H1 (cell line): ENCODE measurements around the gene ARMC9. TPM values are rescaled to one million over a fixed set of nuclear protein-coding genes. Genes with fewer than 3 reads are reported as not detected.

ENCODE experiments used
- polyA plus RNA-seq, 7 experiments: library from polyadenylated mRNA; depleted of rRNA in 3 of 7; stranded (reverse) in 5 of 7; unstranded in 2 of 7; fragments of >200 nt in 5 of 7; fragments of 200-250 nt in 2 of 7; gene quantifications; 1 replicate in 5 of 7; 2 replicates in 1 of 7; 4 replicates in 1 of 7; pipeline versions ENCODE4 v1.2.1 to v1.2.3, GENCODE V29; 2011 to 2013; ENCODE audit warnings: missing spikeins in 2 of 7, mixed read lengths in 2 of 7
- total RNA-seq: library from RNA; stranded (reverse); fragmentation: NEBNext Ultra II Directional; extraction: Animal tissue kit (Norgen Biotek cat#: 25700); gene quantifications from 2 replicates; pipeline ENCODE4 v1.2.1, GENCODE V29; 2021
- TF ChIP-seq, protein P1 (sequence below): fragments of 300-600 bp; sonication (generic); IDR thresholded peaks from 2 replicates; pipeline ENCODE4 v1.7.1; 2012; ENCODE audit warnings: low read length, moderate library complexity, mild to moderate bottlenecking, inconsistent platforms; ENCODE audit not compliant: insufficient replicate concordance
- TF ChIP-seq, protein P2 (sequence below): IDR thresholded peaks from 2 replicates; pipeline ENCODE4 v1.6.1; 2011; ENCODE audit warnings: low read depth, mild to moderate bottlenecking, low read length; ENCODE audit not compliant: insufficient read depth

The ARMC9 gene
- total and polyA plus RNA-seq, 2 of the 8 experiments (the other 6 are each of a cell fraction or from before 2014, with no cell fraction given) = 23.2 to 36.1 TPM

DNA sequence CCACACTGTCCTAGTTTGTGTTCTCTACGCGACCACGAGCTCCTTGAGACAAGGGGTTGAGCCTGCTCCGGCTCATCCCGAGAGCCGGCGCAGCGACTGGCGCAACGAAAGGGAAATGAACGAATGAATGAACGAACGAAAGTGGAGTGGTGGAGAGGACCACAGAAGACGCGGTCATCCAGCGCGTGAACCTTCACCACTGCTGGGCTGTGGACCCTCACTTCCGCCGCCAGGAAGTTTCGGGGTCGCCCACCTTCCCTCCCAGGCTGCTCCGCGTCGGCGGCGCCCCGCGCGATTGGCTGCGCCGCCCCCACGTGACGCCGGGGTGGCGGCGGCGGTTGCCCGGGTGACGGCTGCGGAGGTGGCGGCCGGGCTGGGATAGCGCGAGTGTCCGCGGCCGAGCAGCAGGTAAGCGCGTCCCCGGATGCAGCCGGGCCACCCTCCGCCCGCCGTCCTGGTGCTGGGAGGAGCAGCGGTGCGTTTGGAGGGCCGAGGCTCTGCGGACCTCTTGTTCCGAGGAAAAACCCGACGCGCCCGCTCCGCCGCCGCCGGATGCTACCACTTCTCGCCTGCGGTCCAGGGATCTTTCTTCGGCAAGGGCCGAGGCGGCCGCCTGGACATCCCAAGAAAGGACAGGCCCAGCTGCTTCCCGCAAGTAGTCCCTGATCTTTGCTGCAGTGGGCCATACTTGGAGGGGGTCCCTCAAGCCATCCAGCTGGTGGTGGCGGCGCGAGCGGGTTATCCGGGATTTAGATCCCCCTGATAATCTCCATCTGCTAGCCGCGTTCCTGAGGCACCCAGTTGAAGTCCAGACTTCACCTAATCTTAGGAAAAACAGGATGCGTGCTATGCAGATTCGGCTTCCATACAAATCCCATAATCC, at the start of gene ARMC9 (continued):
- TF ChIP-seq, protein P1, sequence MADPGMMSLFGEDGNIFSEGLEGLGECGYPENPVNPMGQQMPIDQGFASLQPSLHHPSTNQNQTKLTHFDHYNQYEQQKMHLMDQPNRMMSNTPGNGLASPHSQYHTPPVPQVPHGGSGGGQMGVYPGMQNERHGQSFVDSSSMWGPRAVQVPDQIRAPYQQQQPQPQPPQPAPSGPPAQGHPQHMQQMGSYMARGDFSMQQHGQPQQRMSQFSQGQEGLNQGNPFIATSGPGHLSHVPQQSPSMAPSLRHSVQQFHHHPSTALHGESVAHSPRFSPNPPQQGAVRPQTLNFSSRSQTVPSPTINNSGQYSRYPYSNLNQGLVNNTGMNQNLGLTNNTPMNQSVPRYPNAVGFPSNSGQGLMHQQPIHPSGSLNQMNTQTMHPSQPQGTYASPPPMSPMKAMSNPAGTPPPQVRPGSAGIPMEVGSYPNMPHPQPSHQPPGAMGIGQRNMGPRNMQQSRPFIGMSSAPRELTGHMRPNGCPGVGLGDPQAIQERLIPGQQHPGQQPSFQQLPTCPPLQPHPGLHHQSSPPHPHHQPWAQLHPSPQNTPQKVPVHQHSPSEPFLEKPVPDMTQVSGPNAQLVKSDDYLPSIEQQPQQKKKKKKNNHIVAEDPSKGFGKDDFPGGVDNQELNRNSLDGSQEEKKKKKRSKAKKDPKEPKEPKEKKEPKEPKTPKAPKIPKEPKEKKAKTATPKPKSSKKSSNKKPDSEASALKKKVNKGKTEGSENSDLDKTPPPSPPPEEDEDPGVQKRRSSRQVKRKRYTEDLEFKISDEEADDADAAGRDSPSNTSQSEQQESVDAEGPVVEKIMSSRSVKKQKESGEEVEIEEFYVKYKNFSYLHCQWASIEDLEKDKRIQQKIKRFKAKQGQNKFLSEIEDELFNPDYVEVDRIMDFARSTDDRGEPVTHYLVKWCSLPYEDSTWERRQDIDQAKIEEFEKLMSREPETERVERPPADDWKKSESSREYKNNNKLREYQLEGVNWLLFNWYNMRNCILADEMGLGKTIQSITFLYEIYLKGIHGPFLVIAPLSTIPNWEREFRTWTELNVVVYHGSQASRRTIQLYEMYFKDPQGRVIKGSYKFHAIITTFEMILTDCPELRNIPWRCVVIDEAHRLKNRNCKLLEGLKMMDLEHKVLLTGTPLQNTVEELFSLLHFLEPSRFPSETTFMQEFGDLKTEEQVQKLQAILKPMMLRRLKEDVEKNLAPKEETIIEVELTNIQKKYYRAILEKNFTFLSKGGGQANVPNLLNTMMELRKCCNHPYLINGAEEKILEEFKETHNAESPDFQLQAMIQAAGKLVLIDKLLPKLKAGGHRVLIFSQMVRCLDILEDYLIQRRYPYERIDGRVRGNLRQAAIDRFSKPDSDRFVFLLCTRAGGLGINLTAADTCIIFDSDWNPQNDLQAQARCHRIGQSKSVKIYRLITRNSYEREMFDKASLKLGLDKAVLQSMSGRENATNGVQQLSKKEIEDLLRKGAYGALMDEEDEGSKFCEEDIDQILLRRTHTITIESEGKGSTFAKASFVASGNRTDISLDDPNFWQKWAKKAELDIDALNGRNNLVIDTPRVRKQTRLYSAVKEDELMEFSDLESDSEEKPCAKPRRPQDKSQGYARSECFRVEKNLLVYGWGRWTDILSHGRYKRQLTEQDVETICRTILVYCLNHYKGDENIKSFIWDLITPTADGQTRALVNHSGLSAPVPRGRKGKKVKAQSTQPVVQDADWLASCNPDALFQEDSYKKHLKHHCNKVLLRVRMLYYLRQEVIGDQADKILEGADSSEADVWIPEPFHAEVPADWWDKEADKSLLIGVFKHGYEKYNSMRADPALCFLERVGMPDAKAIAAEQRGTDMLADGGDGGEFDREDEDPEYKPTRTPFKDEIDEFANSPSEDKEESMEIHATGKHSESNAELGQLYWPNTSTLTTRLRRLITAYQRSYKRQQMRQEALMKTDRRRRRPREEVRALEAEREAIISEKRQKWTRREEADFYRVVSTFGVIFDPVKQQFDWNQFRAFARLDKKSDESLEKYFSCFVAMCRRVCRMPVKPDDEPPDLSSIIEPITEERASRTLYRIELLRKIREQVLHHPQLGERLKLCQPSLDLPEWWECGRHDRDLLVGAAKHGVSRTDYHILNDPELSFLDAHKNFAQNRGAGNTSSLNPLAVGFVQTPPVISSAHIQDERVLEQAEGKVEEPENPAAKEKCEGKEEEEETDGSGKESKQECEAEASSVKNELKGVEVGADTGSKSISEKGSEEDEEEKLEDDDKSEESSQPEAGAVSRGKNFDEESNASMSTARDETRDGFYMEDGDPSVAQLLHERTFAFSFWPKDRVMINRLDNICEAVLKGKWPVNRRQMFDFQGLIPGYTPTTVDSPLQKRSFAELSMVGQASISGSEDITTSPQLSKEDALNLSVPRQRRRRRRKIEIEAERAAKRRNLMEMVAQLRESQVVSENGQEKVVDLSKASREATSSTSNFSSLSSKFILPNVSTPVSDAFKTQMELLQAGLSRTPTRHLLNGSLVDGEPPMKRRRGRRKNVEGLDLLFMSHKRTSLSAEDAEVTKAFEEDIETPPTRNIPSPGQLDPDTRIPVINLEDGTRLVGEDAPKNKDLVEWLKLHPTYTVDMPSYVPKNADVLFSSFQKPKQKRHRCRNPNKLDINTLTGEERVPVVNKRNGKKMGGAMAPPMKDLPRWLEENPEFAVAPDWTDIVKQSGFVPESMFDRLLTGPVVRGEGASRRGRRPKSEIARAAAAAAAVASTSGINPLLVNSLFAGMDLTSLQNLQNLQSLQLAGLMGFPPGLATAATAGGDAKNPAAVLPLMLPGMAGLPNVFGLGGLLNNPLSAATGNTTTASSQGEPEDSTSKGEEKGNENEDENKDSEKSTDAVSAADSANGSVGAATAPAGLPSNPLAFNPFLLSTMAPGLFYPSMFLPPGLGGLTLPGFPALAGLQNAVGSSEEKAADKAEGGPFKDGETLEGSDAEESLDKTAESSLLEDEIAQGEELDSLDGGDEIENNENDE = no peak
- TF ChIP-seq, protein P2, sequence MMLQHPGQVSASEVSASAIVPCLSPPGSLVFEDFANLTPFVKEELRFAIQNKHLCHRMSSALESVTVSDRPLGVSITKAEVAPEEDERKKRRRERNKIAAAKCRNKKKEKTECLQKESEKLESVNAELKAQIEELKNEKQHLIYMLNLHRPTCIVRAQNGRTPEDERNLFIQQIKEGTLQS = peak; percentile 89; the same call in 1 of the 2 replicates
